GM23248 (cell line): ENCODE results near the gene KRT78. TPM values are rescaled to one million over a fixed set of nuclear protein-coding genes. Genes with fewer than 3 reads are reported as not detected.

ENCODE experiments used
- DNase-seq: peaks from one replicate; pipeline ENCODE4 v3.0.0-alpha.2; 2015
- H2AFZ ChIP-seq: fragments of 200-600 bp; sonication (generic); 2 replicates; pipeline ENCODE4 v1.6.1; 2016; ENCODE audit warnings: antibody characterized with exemption
- H3F3A ChIP-seq: fragments of 200-600 bp; sonication (generic); 2 replicates; pipeline ENCODE4 v1.6.1; 2016; ENCODE audit warnings: mild to moderate bottlenecking, antibody characterized with exemption, mixed run types; ENCODE audit not compliant: insufficient read depth
- H3K27ac ChIP-seq: fragments of 200-600 bp; sonication (generic); 2 replicates; pipeline ENCODE4 v1.5.1; 2016; ENCODE audit warnings: mild to moderate bottlenecking
- H3K27me3 ChIP-seq: fragments of 200-600 bp; sonication (generic); replicated peaks from 2 replicates; pipeline ENCODE4 v1.6.1; 2016; ENCODE audit warnings: mild to moderate bottlenecking; ENCODE audit not compliant: insufficient read depth
- H3K36me3 ChIP-seq: fragments of 200-600 bp; sonication (generic); 2 replicates; pipeline ENCODE4 v1.6.1; 2016; ENCODE audit warnings: low read depth, mild to moderate bottlenecking
- H3K4me1 ChIP-seq: fragments of 200-600 bp; sonication (generic); 2 replicates; pipeline ENCODE4 v1.6.1; 2016; ENCODE audit warnings: mild to moderate bottlenecking; ENCODE audit not compliant: insufficient read depth
- H3K4me2 ChIP-seq: fragments of 200-600 bp; sonication (generic); one replicate; pipeline ENCODE4 v1.6.1; 2016; ENCODE audit warnings: mild to moderate bottlenecking; ENCODE audit not compliant: unreplicated experiment
- H3K4me3 ChIP-seq: fragments of 200-600 bp; sonication (generic); 2 replicates; pipeline ENCODE4 v1.5.1; 2016; ENCODE audit warnings: mild to moderate bottlenecking
- H3K79me2 ChIP-seq: fragments of 200-600 bp; sonication (generic); 2 replicates; pipeline ENCODE4 v1.6.1; 2016; ENCODE audit warnings: mild to moderate bottlenecking; ENCODE audit not compliant: insufficient read depth
- H3K9ac ChIP-seq: fragments of 200-600 bp; sonication (generic); 2 replicates; pipeline ENCODE4 v1.6.1; 2016; ENCODE audit warnings: mild to moderate bottlenecking
- H3K9me2 ChIP-seq: fragments of 200-600 bp; sonication (generic); 2 replicates; pipeline ENCODE4 v1.6.1; 2016; ENCODE audit warnings: mixed run types, mild to moderate bottlenecking, moderate library complexity; ENCODE audit not compliant: insufficient read depth
- H3K9me3 ChIP-seq: fragments of 200-600 bp; sonication (generic); one replicate; pipeline ENCODE4 v1.6.1; 2017; ENCODE audit warnings: low read depth
- H4K20me1 ChIP-seq: fragments of 200-600 bp; sonication (generic); 2 replicates; pipeline ENCODE4 v1.6.0; 2016; ENCODE audit not compliant: insufficient read depth
- EZH2 ChIP-seq: fragments of 200-600 bp; sonication (generic); IDR thresholded peaks from 2 replicates; pipeline ENCODE4 v1.6.1; 2018; ENCODE audit warnings: antibody characterized with exemption, mild to moderate bottlenecking; ENCODE audit not compliant: insufficient read depth, poor library complexity, severe bottlenecking
- EZH2phosphoT487 ChIP-seq: fragments of 200-600 bp; sonication (generic); IDR thresholded peaks from 2 replicates; pipeline ENCODE4 v1.6.1; 2018; ENCODE audit warnings: antibody characterized with exemption, moderate library complexity, mild to moderate bottlenecking, low read depth; ENCODE audit not compliant: insufficient read depth
- WGBS, 2 experiments: methylation state at CpG; one replicate each; pipeline ENCODE4 v1.1.6; 2015 to 2017; ENCODE audit warnings: low lambda C conversion rate in 2 of 2, low coverage in 1 of 2; ENCODE audit errors: missing lambda C conversion rate in 2 of 2; 5-methylcytosine and 5-hydroxymethylcytosine counted together
- in situ Hi-C: fragments of 300-500 bp; cut with MboI; formaldehyde crosslinking; loops from 2 replicates; pipeline ENCODE4 v1.15.0; 2020
- polyA plus RNA-seq: library from polyadenylated mRNA; unstranded; fragments of >200 nt; fragmentation: Nextera tagmentation; extraction: Ambion mirVana; gene quantifications from 2 replicates; pipeline ENCODE4 v1.2.1, GENCODE V29; 2016
- total RNA-seq: library from RNA; depleted of rRNA; stranded (reverse); fragments of >200 nt; shearing (Covaris generic); gene quantifications from 2 replicates; pipeline ENCODE4 v1.2.3, GENCODE V29; 2014

Gene KRT78
- total and polyA plus RNA-seq, 2 experiments from 2014 or later: not detected

DNA sequence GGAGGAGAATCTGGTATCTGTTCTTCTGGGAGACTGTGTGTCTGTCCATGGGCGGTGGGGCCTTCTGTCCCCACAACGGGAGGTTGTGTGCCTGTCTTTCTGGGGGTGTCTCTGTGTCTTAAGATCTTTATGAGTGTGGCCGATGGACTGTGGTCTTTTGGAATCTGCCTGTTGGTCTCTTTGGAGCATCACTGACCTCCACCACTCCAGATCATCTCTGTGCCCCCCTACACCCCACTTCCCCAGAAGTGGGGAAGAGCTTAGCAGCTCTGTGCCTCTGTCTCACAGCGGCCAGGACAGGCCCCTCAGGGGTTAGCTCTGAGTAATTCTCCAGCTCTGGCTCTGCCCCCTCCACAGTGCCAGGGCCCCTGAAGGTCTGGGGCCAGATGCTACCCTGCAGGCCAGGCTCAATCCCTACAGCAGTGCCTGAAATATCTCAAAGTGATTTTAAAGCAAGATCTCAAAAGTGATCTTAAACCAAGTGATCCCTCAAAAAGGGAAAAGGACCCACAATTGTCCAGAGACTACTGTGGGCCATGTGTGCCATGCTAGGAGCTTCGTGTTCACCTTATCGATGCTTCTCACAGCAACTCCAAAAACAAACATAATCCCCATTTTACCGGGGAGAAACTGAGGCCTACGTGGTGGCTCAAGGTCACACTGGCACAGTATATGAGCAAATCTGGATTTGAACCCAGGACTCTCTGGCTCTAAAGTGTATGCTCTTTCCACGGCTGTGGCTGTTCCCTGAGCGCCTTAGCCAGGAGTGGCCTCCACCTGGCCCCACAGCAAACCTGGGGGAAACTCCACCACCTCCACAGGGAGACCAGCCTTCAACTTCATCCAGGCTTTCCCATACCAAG is 26.0 kb upstream of the KRT78 start:
- Histone ChIP-seq H3K79me2 (no peaks in the 10 kb centered on the region), H3K9me3 (no peaks in the 10 kb centered on the region), H3K27ac (peak overlapping the region; percentile 74), H2AFZ (0 out of 2 replicates have a peak overlapping the region, but pooled peaks have one; percentile 32), H3K9ac (peak overlapping the region; percentile 89), H3K4me2 (peak overlapping the region; percentile 56), H3K27me3 (no peaks in the 10 kb centered on the region), H3K9me2 (no peaks in the 10 kb centered on the region), H3K4me1 (peaks cover 41% of the 10 kb centered on the region), H3F3A (peaks cover 26% of the 10 kb centered on the region), H3K4me3 (peak overlapping the region; percentile 29), H3K36me3 (no peaks in the 10 kb centered on the region), H4K20me1 (no peaks in the 10 kb centered on the region)
- TF ChIP-seq EZH2phosphoT487 (no peak), EZH2 (no peak)
- 74 to 77% methylated on average over 10 of the region's 10 CpGs for WGBS, 2 experiments
- in situ Hi-C loops: loop anchor here (10.0 kb wide), 1 partner anchor 720 kb away; no protein-coding TSS in a partner anchor
- DNase-seq: peak; percentile 65

DNA sequence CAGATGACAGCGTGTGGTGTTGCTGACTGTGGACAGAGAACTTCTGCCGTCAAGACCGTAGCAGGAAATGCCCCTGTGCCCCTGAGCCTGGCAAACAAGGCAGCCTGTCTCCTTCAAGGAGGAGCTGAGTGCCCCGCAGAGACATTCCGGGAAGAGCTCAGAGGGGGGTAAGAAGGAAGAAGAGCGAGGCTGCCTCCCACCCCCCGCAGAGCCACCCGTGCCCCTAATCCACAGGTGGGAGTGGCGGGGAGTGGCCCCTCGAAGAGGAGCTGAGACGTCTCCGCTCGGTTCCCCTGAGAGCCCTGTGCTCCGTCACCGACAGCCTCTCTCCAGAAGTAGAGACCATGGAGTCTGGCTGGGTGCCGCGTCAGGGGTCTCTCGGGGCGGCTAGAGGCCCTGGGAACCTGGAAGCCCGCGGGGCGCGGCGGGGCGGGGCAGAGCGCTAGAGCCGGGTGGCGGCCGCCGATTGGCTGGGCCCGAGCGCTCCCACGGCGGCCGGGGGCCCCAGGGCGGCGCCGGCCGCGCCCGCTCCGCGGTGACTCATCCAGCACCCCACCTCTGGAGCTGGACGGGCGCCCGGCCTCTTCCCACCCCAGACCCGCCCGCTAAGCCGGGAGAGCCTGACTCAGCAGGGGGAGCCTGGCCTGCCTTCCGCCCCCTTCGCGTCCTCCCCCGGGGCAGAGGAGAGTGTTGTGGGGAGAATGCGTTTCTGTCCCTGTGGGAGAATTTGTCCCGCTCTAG is 25.2 kb upstream of the KRT78 start:
- no peak for TF ChIP-seq EZH2phosphoT487
- TF ChIP-seq EZH2: no peak
- in situ Hi-C loops: loop anchor here (10.0 kb wide), 1 partner anchor 719 kb away; no protein-coding TSS in a partner anchor

GRCh38 chr12:52873513-52873831 is 24.7 kb upstream of the KRT78 start:
- no peaks in the 10 kb centered on the region for H3K9me3 ChIP-seq

More for the DNA sequence above, 25.2 kb upstream of the KRT78 start:
- Histone ChIP-seq H3K9me3 (no peaks in the 10 kb centered on the region), H3K4me3 (peak overlapping the region; percentile 59), H3F3A (peaks cover 26% of the 10 kb centered on the region), H4K20me1 (no peaks in the 10 kb centered on the region), H3K9ac (peak overlapping the region; percentile 89), H3K36me3 (no peaks in the 10 kb centered on the region), H3K4me1 (peaks cover 41% of the 10 kb centered on the region), H3K27me3 (no peaks in the 10 kb centered on the region), H3K9me2 (no peaks in the 10 kb centered on the region), H3K27ac (peak overlapping the region; percentile 86), H2AFZ (peak overlapping the region; percentile 57; the same call in 1 of the 2 replicates), H3K79me2 (no peaks in the 10 kb centered on the region), H3K4me2 (peak overlapping the region; percentile 68)
- DNase-seq: peak; percentile 99
- 5% methylated on average over 23 to 30 of the region's 55 CpGs for WGBS, 2 experiments

More at GRCh38 chr12:52873513-52873831, 24.7 kb upstream of the KRT78 start:
- peak overlapping the region; percentile 86 for H3K27ac ChIP-seq
- H3K4me2 ChIP-seq: peak overlapping the region; percentile 68
- no peaks in the 10 kb centered on the region for H3K79me2 ChIP-seq
- no peak for DNase-seq
- peaks cover 26% of the 10 kb centered on the region for H3F3A ChIP-seq
- H3K9me2 ChIP-seq: no peaks in the 10 kb centered on the region
- no peaks in the 10 kb centered on the region for H3K27me3 ChIP-seq
- H3K36me3 ChIP-seq: no peaks in the 10 kb centered on the region
- H3K4me3 ChIP-seq: peak overlapping the region; percentile 59
- 43 to 45% methylated on average over 4 of the region's 4 CpGs for WGBS, 2 experiments
- no peaks in the 10 kb centered on the region for H4K20me1 ChIP-seq
- H3K9ac ChIP-seq: peak overlapping the region; percentile 89
- peaks cover 41% of the 10 kb centered on the region for H3K4me1 ChIP-seq
- peak overlapping the region; percentile 57; the same call in 1 of the 2 replicates for H2AFZ ChIP-seq
- TF ChIP-seq EZH2phosphoT487: no peak
- no peak for TF ChIP-seq EZH2
- in situ Hi-C loops: loop anchor here (10.0 kb wide), 1 partner anchor 719 kb away; no protein-coding TSS in a partner anchor
